ENCODE results near the gene THAP8.

- TF ChIP-seq MAX (IDR thresholded peaks at IDR 0.05; ENCODE audit: insufficient read depth, insufficient read length) (no peak), CTCF (IDR thresholded peaks at IDR 0.05; ENCODE audit: extremely low read depth in 1 of 2, insufficient read depth in 1 of 2, low read depth in 1 of 2, low read length in 2 of 2) (no peak), POLR2AphosphoS5 (IDR thresholded peaks at IDR 0.05; ENCODE audit: insufficient read depth, low read depth, low read length) (no peak), MYC (IDR thresholded peaks at IDR 0.05; ENCODE audit: low read depth, low read length) (no peak)
Observed at GRCh38 chr19:35991731-35992450, 62.2 kb downstream of the THAP8 start.
